Pancreas (tissue), 10 donors: Measurements from ENCODE around the gene TEX35. TPM values are rescaled to one million over a fixed set of nuclear protein-coding genes. Genes with fewer than 3 reads are reported as not detected.
A peak's percentile ranks its signal among the peaks of the same experiment; 100 is the strongest.

Experiments used
- ATAC-seq, 4 donors: fragments of 200-7000 bp; cut with Tn5 transposase; one replicate each; pipeline versions ENCODE4 v1.8.0 to v1.9.1; 2020; ENCODE audit warnings: mild to moderate bottlenecking in 4 of 4, moderate library complexity in 4 of 4
- DNase-seq, 6 donors: peaks; one replicate each; pipeline ENCODE4 v3.0.0-alpha.2; 2020
- FAIRE-seq: peaks from 2 replicates; lab custom pipeline; 2012; peaks lifted over from hg19 to GRCh38; lab: Jason Lieb, UNC
- H3K27ac ChIP-seq, 4 donors: fragments of 200-600 bp; sonication (generic); 1 replicate in 3 of 4; 2 replicates in 1 of 4; pipeline versions ENCODE4 v1.5.0 to v1.8.0; 2020
- H3K27me3 ChIP-seq, 4 donors: fragments of 200-600 bp; one replicate each; pipeline ENCODE4 v1.8.0; 2021
- H3K36me3 ChIP-seq, 3 donors: fragments of 200-600 bp; sonication (generic) in 1 of 3; one replicate each; pipeline versions ENCODE4 v1.5.0 to v1.8.0; 2020 to 2021
- H3K4me1 ChIP-seq, 3 donors: fragments of 200-600 bp; one replicate each; pipeline ENCODE4 v1.8.0; 2021
- H3K4me3 ChIP-seq, 4 donors: fragments of 200-600 bp; sonication (generic) in 2 of 4; one replicate each; pipeline versions ENCODE4 v1.5.0 to v1.8.0; 2020 to 2021
- H3K9me3 ChIP-seq, 4 donors: fragments of 200-600 bp; one replicate each; pipeline ENCODE4 v1.8.0; 2021
- WGBS, 2 donors: extraction: QIAGEN DNeasy Blood & Tissue Kit; methylation state at CpG; one replicate each; pipeline ENCODE4 v1.1.7; 2013; 5-methylcytosine and 5-hydroxymethylcytosine counted together
- intact Hi-C, 3 donors: fragments of 100-400 bp; cut with DNase I; formaldehyde crosslinking; loops; one replicate each; pipeline versions ENCODE4 v1.11.1 to v1.14.2; 2022
- polyA plus RNA-seq, 2 donors: library from polyadenylated mRNA; stranded (reverse); fragments of 200-250 nt; gene quantifications; one replicate each; pipeline ENCODE4 v1.2.3, GENCODE V29; 2013
- total RNA-seq, 6 donors: library from RNA; stranded (reverse); fragmentation: NEBNext Ultra II Directional in 4 of 6; extraction: Animal tissue kit (Norgen Biotek cat#: 25700) in 4 of 6; gene quantifications; one replicate each; pipeline versions ENCODE4 v1.2.1 to v1.2.4, GENCODE V29; 2021 to 2023
- TF ChIP-seq, protein P1 (sequence below), 4 donors: fragments of 200-600 bp; sonication (generic) in 3 of 4; IDR thresholded peaks; one replicate each; pipeline versions ENCODE4 v1.5.0 to v1.8.0; 2021; ENCODE audit warnings: antibody characterized with exemption in 4 of 4
- donor health status: healthy with polysubstance abuse.
- donor health status: DM: no; HTN: no; CAD: no; lungs with moderate emphysema.
- donor health status: DM: no; HTN: no; CAD: no.
- donor health status: control.
- donor health status: control.
- donor health status: Bipolar disorder and iron deficiency.
- donor health status: DM: yes; HTN: yes; CAD: no.
- donor health status: DM: no; HTN: no; CAD: no.
- donor health status: DM: no; HTN: no; CAD: no.
- donor health status: DM: yes; HTN: yes; CAD: no.

The TEX35 gene
- total and polyA plus RNA-seq, 8 donors: not detected

DNA sequence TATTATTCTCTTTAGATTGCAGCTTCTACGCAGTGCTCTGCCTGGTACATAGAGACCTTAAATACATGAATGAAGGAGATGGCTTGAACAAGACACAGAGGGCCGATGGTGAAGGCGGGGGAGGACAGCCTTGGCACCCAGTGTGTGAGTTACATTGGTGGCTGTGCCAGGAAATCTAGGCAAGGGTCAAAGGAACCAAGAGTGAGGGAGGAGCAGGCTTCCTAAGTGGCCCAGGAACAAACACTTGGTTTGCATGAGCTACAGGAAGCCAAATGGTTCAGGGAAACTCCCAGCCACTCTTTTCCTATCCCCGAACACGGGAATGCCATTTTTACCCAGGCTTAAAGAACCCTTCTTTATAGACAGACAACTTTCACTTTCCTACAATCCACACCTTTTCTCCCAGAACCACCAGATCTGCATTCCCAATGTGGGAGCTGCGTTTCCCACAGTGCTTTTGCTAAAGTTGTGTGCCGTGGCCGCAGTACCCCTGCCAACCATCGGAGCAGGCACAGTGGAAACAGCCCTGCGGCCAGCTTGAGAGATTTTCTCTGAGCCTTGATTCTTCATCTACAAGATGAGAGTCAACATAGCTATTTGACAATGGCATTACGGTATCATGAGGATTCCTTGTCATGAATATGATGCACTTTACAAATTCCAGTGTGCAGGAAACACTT, 12.7 kb upstream of the TEX35 start:
- ATAC-seq (no peak), FAIRE-seq (no peak), DNase-seq (no peak)
- Histone ChIP-seq H3K9me3 (no peaks in the 10 kb centered on the region), H3K36me3 (no peaks in the 10 kb centered on the region), H3K27me3 (no peaks in the 10 kb centered on the region), H3K27ac (no peak overlapping the region), H3K4me3 (no peak overlapping the region), H3K4me1 (no peaks in the 10 kb centered on the region)
- TF ChIP-seq, protein P1, sequence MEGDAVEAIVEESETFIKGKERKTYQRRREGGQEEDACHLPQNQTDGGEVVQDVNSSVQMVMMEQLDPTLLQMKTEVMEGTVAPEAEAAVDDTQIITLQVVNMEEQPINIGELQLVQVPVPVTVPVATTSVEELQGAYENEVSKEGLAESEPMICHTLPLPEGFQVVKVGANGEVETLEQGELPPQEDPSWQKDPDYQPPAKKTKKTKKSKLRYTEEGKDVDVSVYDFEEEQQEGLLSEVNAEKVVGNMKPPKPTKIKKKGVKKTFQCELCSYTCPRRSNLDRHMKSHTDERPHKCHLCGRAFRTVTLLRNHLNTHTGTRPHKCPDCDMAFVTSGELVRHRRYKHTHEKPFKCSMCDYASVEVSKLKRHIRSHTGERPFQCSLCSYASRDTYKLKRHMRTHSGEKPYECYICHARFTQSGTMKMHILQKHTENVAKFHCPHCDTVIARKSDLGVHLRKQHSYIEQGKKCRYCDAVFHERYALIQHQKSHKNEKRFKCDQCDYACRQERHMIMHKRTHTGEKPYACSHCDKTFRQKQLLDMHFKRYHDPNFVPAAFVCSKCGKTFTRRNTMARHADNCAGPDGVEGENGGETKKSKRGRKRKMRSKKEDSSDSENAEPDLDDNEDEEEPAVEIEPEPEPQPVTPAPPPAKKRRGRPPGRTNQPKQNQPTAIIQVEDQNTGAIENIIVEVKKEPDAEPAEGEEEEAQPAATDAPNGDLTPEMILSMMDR (IDR thresholded peaks at IDR 0.05): no peak
- 76 to 86% methylated on average over 11 of the region's 11 CpGs for WGBS, 2 donors
- intact Hi-C loops: loop anchor here in 2 of 3 donors (5.0 to 10.0 kb wide), 3 partner anchors 188 to 465 kb away; no protein-coding TSS in a partner anchor

DNA sequence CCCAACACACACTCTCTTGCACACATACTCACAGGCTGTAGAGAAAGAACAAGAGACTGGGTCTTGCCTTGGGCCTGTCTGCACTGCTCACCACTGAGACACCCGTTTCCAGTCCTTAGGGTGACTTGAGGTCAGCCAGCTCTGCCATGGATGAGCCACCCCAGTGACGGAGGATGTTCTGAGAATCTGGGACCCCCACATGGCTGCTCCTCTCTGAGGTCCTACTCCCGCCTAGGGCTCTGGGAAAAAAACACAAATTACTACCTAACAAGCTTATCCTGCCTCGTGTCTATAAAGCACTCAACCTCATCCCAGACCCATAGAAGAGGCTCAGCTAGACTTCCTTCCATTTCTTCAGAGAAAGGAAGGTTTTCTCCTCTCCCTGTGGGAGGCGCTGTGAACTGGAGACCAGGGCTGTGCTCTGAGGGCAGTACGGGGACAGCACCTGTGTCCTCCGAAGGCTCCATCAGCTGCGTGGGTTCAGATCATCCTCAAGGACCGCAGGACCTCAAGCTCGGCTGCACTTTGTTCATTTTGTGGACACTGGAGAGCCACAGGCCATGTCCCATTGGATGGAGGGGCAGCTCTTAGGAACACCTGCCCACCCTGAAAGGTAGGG, 11.9 kb upstream of the TEX35 start:
- TF ChIP-seq, protein P1 (IDR thresholded peaks at IDR 0.05): no peak
- Histone ChIP-seq H3K27ac (no peak overlapping the region), H3K9me3 (no peaks in the 10 kb centered on the region), H3K36me3 (no peaks in the 10 kb centered on the region), H3K4me3 (no peak overlapping the region), H3K4me1 (no peaks in the 10 kb centered on the region), H3K27me3 (no peaks in the 10 kb centered on the region)
- ATAC-seq: no peak
- no peak for FAIRE-seq
- no peak for DNase-seq
- intact Hi-C loops: loop anchor here in 2 of 3 donors (5.0 to 10.0 kb wide), 3 partner anchors 189 to 466 kb away; no protein-coding TSS in a partner anchor
- WGBS, 2 donors: 76 to 86% methylated on average over 10 of the region's 10 CpGs

GRCh38 chr1:178501705-178502329, 11.1 kb upstream of the TEX35 start:
- FAIRE-seq (no peak), ATAC-seq (peak; percentile 81 to 93 (median 88)), DNase-seq (peak; percentile 62 to 92 (median 81))
- intact Hi-C loops: loop anchor here in 2 of 3 donors (5.0 to 10.0 kb wide), 3 partner anchors 190 to 467 kb away; no protein-coding TSS in a partner anchor
- H3K4me1 ChIP-seq: no peaks in the 10 kb centered on the region
- WGBS, 2 donors: 14 to 22% methylated on average over 5 of the region's 5 CpGs
- TF ChIP-seq, protein P1 (IDR thresholded peaks at IDR 0.05): peak; percentile 87 to 95 (median 92)
- no peak overlapping the region for H3K4me3 ChIP-seq
- H3K36me3 ChIP-seq: no peaks in the 10 kb centered on the region
- no peak overlapping the region for H3K27ac ChIP-seq
- H3K9me3 ChIP-seq: no peaks in the 10 kb centered on the region
- H3K27me3 ChIP-seq: no peaks in the 10 kb centered on the region

GRCh38 chr1:178502330-178502714, 10.6 kb upstream of the TEX35 start:
- no peaks in the 10 kb centered on the region for H3K4me1 ChIP-seq
- no peaks in the 10 kb centered on the region for H3K36me3 ChIP-seq
- H3K4me3 ChIP-seq: no peak overlapping the region
- WGBS, 2 donors: 79 to 88% methylated on average over 3 of the region's 3 CpGs
- intact Hi-C loops: loop anchor here in 2 of 3 donors (5.0 to 10.0 kb wide), 3 partner anchors 190 to 468 kb away; no protein-coding TSS in a partner anchor
- FAIRE-seq (no peak), ATAC-seq (no peak), DNase-seq (no peak)
- no peaks in the 10 kb centered on the region for H3K27me3 ChIP-seq
- TF ChIP-seq, protein P1 (IDR thresholded peaks at IDR 0.05): no peak
- H3K27ac ChIP-seq: no peak overlapping the region
- H3K9me3 ChIP-seq: no peaks in the 10 kb centered on the region
